Measurements from ENCODE around the gene MT1E.
"Not testable (repeated sequence)": the region's sequence is repeated elsewhere in the genome, so short reads cannot be mapped to it uniquely, and the experiment has no call there.

MT1E gene

GRCh38 chr16:56674570-56674969, 49.0 kb downstream of the MT1E start:
- not testable (repeated sequence) for DNase-seq

- peak; percentile 52 for DNase-seq
Measured at GRCh38 chr16:56675685-56676210, 50.2 kb downstream of the MT1E start.

Data from stimulated activated naive CD4-positive, alpha-beta T cell treated with Interleukin-2 at 50 U/mL for 16 hours (primary cell).